Neuronal stem cell (in vitro differentiated cells): ENCODE measurements around the gene HOXD10.

Experiments used
- DNase-seq: peaks from one replicate; pipeline ENCODE4 v3.0.0-alpha.2; 2013; ENCODE audit warnings: low spot score
- H2AFZ ChIP-seq: one replicate; pipeline ENCODE4 v1.6.1; 2013; ENCODE audit warnings: mild to moderate bottlenecking, low read length, inconsistent platforms
- H2AK5ac ChIP-seq: 2 replicates; pipeline ENCODE4 v1.6.1; 2013; ENCODE audit warnings: low read depth, mild to moderate bottlenecking, inconsistent platforms, low read length, moderate library complexity, mixed read lengths
- H2BK120ac ChIP-seq: 2 replicates; pipeline ENCODE4 v1.6.1; 2013; ENCODE audit warnings: low read depth, mild to moderate bottlenecking, inconsistent platforms, low read length, moderate library complexity, mixed read lengths
- H2BK12ac ChIP-seq: one replicate; pipeline ENCODE4 v1.6.1; 2013; ENCODE audit warnings: low read length, inconsistent platforms
- H2BK15ac ChIP-seq: 2 replicates; pipeline ENCODE4 v1.6.1; 2013; ENCODE audit warnings: mild to moderate bottlenecking, low read length, inconsistent platforms, mixed read lengths
- H2BK5ac ChIP-seq: one replicate; pipeline ENCODE4 v1.6.1; 2013; ENCODE audit warnings: inconsistent platforms, mild to moderate bottlenecking, low read length, moderate library complexity
- H3K14ac ChIP-seq: one replicate; pipeline ENCODE4 v1.6.1; 2013; ENCODE audit warnings: low read length, inconsistent platforms
- H3K18ac ChIP-seq: 2 replicates; pipeline ENCODE4 v1.6.1; 2013; ENCODE audit warnings: low read length, inconsistent platforms
- H3K23ac ChIP-seq: 2 replicates; pipeline ENCODE4 v1.6.1; 2013; ENCODE audit warnings: low read depth, mild to moderate bottlenecking, mixed read lengths, low read length, inconsistent platforms; ENCODE audit not compliant: poor library complexity
- H3K27ac ChIP-seq: replicated peaks from 3 replicates; pipeline ENCODE4 v1.5.1; 2013; ENCODE audit warnings: low read length, inconsistent platforms
- H3K27me3 ChIP-seq, 3 experiments: 2 replicates each; pipeline ENCODE4 v1.6.1; 2013; ENCODE audit warnings: low read length in 3 of 3, mild to moderate bottlenecking in 2 of 3, inconsistent platforms in 1 of 3, low read depth in 1 of 3, mixed read lengths in 1 of 3, moderate library complexity in 1 of 3; ENCODE audit not compliant: control insufficient read depth in 3 of 3, insufficient read depth in 3 of 3
- H3K36me3 ChIP-seq, 2 donors: replicated peaks in 1 of 2; 2 replicates each; pipeline ENCODE4 v1.6.1; 2013; ENCODE audit warnings: low read length in 2 of 2; ENCODE audit not compliant: control insufficient read depth in 2 of 2, insufficient read depth in 2 of 2
- H3K4ac ChIP-seq: 2 replicates; pipeline ENCODE4 v1.6.1; 2013; ENCODE audit warnings: inconsistent platforms, mild to moderate bottlenecking, low read length, moderate library complexity
- H3K4me1 ChIP-seq, 2 donors: 1 replicate in 1 of 2; 2 replicates in 1 of 2; pipeline ENCODE4 v1.6.1; 2013; ENCODE audit warnings: low read length in 2 of 2, low read depth in 1 of 2; ENCODE audit not compliant: control insufficient read depth in 2 of 2, insufficient read depth in 1 of 2
- H3K4me2 ChIP-seq: one replicate; pipeline ENCODE4 v1.6.1; 2013; ENCODE audit warnings: mild to moderate bottlenecking, low read length, inconsistent platforms; ENCODE audit not compliant: insufficient read depth, poor library complexity, severe bottlenecking
- H3K4me3 ChIP-seq, 2 donors: 2 replicates each; pipeline ENCODE4 v1.5.1; 2013; ENCODE audit warnings: low read length in 2 of 2, mild to moderate bottlenecking in 2 of 2, inconsistent platforms in 1 of 2, moderate library complexity in 1 of 2
- H3K79me1 ChIP-seq: one replicate; pipeline ENCODE4 v1.6.1; 2013; ENCODE audit warnings: low read depth, mild to moderate bottlenecking, inconsistent platforms, low read length, moderate library complexity
- H3K9ac ChIP-seq: one replicate; pipeline ENCODE4 v1.6.1; 2013; ENCODE audit warnings: mild to moderate bottlenecking, low read depth, low read length, inconsistent platforms; ENCODE audit not compliant: poor library complexity
- H3K9me3 ChIP-seq, 2 donors: replicated peaks in 1 of 2; 2 replicates each; pipeline versions ENCODE3 to v1.6.1; 2013; ENCODE audit warnings: low read length in 2 of 2, mild to moderate bottlenecking in 2 of 2, inconsistent platforms in 1 of 2, low read depth in 1 of 2, mixed read lengths in 1 of 2, moderate library complexity in 1 of 2; ENCODE audit not compliant: control insufficient read depth in 2 of 2, insufficient read depth in 1 of 2
- H4K8ac ChIP-seq: one replicate; pipeline ENCODE4 v1.6.1; 2013; ENCODE audit warnings: low read depth, mild to moderate bottlenecking, inconsistent platforms, low read length, moderate library complexity
- H4K91ac ChIP-seq: one replicate; pipeline ENCODE4 v1.6.1; 2013; ENCODE audit warnings: low read length, low read depth, mild to moderate bottlenecking, inconsistent platforms; ENCODE audit not compliant: poor library complexity
- WGBS, 2 donors: extraction: QIAGEN DNeasy Blood & Tissue Kit; methylation state at CpG; one replicate each; pipeline ENCODE4 v1.1.7; 2013; ENCODE audit warnings: missing lambda C conversion rate in 2 of 2, mixed read lengths in 1 of 2; ENCODE audit not compliant: insufficient read length in 2 of 2, insufficient replicate concordance in 1 of 2; ENCODE audit errors: extremely low coverage in 2 of 2; 5-methylcytosine and 5-hydroxymethylcytosine counted together

HOXD10 gene

GRCh38 chr2:176149481-176149938, 32.9 kb downstream of the HOXD10 start:
- H3K36me3 ChIP-seq = no peaks in the 10 kb centered on the region
- H3K4me3 ChIP-seq = no peak overlapping the region
- no peaks in the 10 kb centered on the region for H3K4me1 ChIP-seq
- no peak overlapping the region for H3K23ac ChIP-seq
- H2AFZ ChIP-seq = no peak overlapping the region
- no peak overlapping the region for H4K8ac ChIP-seq
- H3K27ac ChIP-seq = no peak overlapping the region
- H3K27me3 ChIP-seq = peaks cover 59 to 100% (median 97%) of the 10 kb centered on the region in 3 experiments
- no peak overlapping the region for H3K9ac ChIP-seq
- H3K18ac ChIP-seq = no peak overlapping the region
- no peak overlapping the region for H2AK5ac ChIP-seq
- H3K4me2 ChIP-seq = no peak overlapping the region
- peak overlapping the region; percentile 7 for H3K14ac ChIP-seq
- peaks cover 0 to 9% of the 10 kb centered on the region in 2 donors for H3K9me3 ChIP-seq
- H2BK5ac ChIP-seq = no peak overlapping the region
- no peak overlapping the region for H2BK120ac ChIP-seq
- no peak overlapping the region for H2BK15ac ChIP-seq
- no CpG with 5 or more reads among the region's 22 CpGs for WGBS, 2 donors
- no peaks in the 10 kb centered on the region for H3K79me1 ChIP-seq
- H3K4ac ChIP-seq = no peak overlapping the region
- no peak overlapping the region for H2BK12ac ChIP-seq
- H4K91ac ChIP-seq = no peak overlapping the region
- DNase-seq = no peak

DNA sequence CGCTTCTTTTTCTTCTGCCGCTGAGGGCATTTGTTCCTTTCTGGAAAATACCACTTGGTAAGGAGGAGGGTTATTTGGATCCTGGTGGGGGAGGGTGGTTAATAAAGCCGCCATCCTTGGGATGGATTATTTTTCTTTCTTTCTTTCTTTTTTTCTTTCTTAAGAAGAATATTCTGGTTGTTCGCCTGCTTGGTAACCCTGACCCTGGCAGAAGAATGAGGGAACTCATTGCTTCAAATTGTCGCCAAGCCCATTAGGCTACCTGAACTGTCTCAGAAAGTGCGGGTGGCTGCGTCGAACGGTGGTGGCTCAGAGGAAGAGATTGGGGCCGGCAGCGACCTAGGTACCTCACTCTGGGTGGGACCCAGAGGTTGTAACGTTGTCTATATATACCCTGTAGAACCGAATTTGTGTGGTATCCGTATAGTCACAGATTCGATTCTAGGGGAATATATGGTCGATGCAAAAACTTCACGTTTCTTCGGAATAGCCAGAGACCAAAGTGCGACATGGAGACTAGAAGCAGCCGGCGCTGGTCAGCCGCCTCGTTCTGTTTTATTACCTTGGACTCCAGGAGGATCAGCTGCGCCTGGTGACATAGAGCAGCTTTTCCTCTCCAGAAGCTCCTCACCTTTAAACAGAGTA, 33.5 kb downstream of the HOXD10 start:
- H2AK5ac ChIP-seq = no peak overlapping the region
- WGBS, 2 donors = no CpG with 5 or more reads among the region's 24 CpGs
- no peak overlapping the region for H3K23ac ChIP-seq
- H3K27me3 ChIP-seq = peaks cover 63 to 100% (median 99%) of the 10 kb centered on the region in 3 experiments
- no peak overlapping the region for H3K4me3 ChIP-seq
- no peaks in the 10 kb centered on the region for H3K36me3 ChIP-seq
- no peak for DNase-seq
- H2BK5ac ChIP-seq = no peak overlapping the region
- no peak overlapping the region for H3K4me2 ChIP-seq
- H3K4me1 ChIP-seq = no peaks in the 10 kb centered on the region
- H4K8ac ChIP-seq = no peak overlapping the region
- no peak overlapping the region for H2BK12ac ChIP-seq
- no peak overlapping the region for H4K91ac ChIP-seq
- H3K4ac ChIP-seq = no peak overlapping the region
- no peak overlapping the region for H2BK15ac ChIP-seq
- H3K9me3 ChIP-seq = peaks cover 0 to 9% of the 10 kb centered on the region in 2 donors
- no peak overlapping the region for H3K9ac ChIP-seq
- H2BK120ac ChIP-seq = no peak overlapping the region
- no peak overlapping the region for H3K27ac ChIP-seq
- no peak overlapping the region for H3K18ac ChIP-seq
- no peak overlapping the region for H2AFZ ChIP-seq
- no peaks in the 10 kb centered on the region for H3K79me1 ChIP-seq
- H3K14ac ChIP-seq = no peak overlapping the region

DNA sequence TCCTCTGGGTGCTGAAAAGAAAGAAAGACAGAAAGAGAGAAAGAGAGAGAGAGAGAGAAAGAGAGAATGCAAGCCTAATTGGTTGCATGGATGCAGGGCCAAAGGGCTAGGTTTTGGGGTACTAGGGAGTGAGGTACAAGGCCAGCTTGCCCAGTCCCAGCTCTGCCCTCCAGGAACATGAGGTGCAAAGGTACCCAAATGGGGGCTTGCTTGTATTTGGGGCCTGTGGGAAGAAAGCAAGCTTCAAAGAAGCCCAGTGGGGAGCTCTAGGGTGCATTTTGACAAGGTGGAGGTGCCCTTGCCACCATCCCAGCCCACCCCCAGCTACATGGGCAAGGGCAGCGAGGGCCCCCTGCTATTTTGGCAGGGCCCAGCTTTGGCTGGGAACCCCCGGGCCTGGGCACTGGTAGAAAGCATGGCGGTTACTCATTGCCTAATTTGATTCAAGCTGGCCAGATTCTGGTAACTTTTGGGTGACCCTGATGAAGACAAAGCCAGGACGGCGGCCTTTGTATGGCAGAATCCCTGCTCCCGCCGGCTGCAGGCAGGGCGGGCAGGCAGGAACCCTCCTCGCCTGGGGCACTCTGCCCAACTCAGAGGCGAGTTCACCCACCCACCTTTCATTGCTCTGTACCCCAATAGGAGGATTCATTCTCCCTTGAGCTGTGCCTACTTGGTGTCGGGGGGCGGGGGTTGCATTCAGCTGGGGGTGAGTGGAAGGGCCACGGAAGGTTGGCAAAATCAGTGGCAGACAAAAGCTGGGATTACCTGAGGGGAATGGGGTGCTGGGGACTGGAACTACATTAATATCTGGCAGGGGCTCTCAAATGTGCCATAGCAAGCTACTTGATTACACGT, 34.2 kb downstream of the HOXD10 start:
- Histone ChIP-seq H3K27me3 (peaks cover 62 to 100% (median 98%) of the 10 kb centered on the region in 3 experiments), H2AK5ac (no peak overlapping the region), H2BK12ac (no peak overlapping the region), H2AFZ (no peak overlapping the region), H3K9ac (no peak overlapping the region), H2BK15ac (no peak overlapping the region), H4K8ac (no peak overlapping the region), H4K91ac (no peak overlapping the region), H3K9me3 (peaks cover 0 to 9% of the 10 kb centered on the region in 2 donors), H2BK120ac (no peak overlapping the region), H3K14ac (no peak overlapping the region), H3K4me3 (no peak overlapping the region), H3K27ac (no peak overlapping the region), H3K36me3 (no peaks in the 10 kb centered on the region), H3K23ac (peak overlapping the region; percentile 59), H3K4ac (no peak overlapping the region), H3K4me2 (no peak overlapping the region), H3K18ac (no peak overlapping the region), H3K79me1 (no peaks in the 10 kb centered on the region), H2BK5ac (no peak overlapping the region), H3K4me1 (no peaks in the 10 kb centered on the region)
- no CpG with 5 or more reads among the region's 14 CpGs for WGBS, 2 donors
- DNase-seq = no peak
